Stimulated activated CD8-positive, alpha-beta memory T cell treated with anti-CD3 and anti-CD28 coated beads, Interleukin-15, amount 100 ng/mL, for 48 hours (primary cell): ENCODE data around the gene ALG9.
"Not testable (repeated sequence)": the region's sequence is repeated elsewhere in the genome, so short reads cannot be mapped to it uniquely, and the experiment has no call there.

Experiments
- DNase-seq, 2 donors: peaks; one replicate each; pipeline ENCODE4 v3.0.0-alpha.2; 2020; ENCODE audit warnings: low read depth in 2 of 2

ALG9 gene

GRCh38 chr11:111796696-111797095 is 74.7 kb downstream of the ALG9 start:
- no peak for DNase-seq

- no peak for DNase-seq
Measured at GRCh38 chr11:111795334-111795985, 75.9 kb downstream of the ALG9 start.

- no peak for DNase-seq
Measured at GRCh38 chr11:111793863-111794262, 77.5 kb downstream of the ALG9 start.

GRCh38 chr11:111792955-111793500 is 78.4 kb downstream of the ALG9 start:
- no peak for DNase-seq

- DNase-seq, result no peak
Measured at GRCh38 chr11:111792314-111792713, 79.1 kb downstream of the ALG9 start.

- no peak for DNase-seq
Measured at GRCh38 chr11:111788464-111788863, 82.9 kb downstream of the ALG9 start.

- no peak for DNase-seq
Measured at GRCh38 chr11:111788051-111788450, 83.3 kb downstream of the ALG9 start.

- DNase-seq, result no peak
Measured at GRCh38 chr11:111785886-111786412, 85.4 kb downstream of the ALG9 start.

- DNase-seq, result no peak
Measured at GRCh38 chr11:111785076-111785475, 86.3 kb downstream of the ALG9 start.

- not testable (repeated sequence) for DNase-seq
Measured at GRCh38 chr11:111784311-111784710, 87.1 kb downstream of the ALG9 start.

- no peak for DNase-seq
Measured at GRCh38 chr11:111782109-111782741, 89.2 kb downstream of the ALG9 start.

- DNase-seq, result no peak
Measured at GRCh38 chr11:111779118-111779517, 92.3 kb downstream of the ALG9 start.

GRCh38 chr11:111778047-111778558 is 93.3 kb downstream of the ALG9 start:
- DNase-seq, result no peak

GRCh38 chr11:111777094-111778046 is 94.0 kb downstream of the ALG9 start:
- no peak for DNase-seq

- DNase-seq, result no peak
Measured at GRCh38 chr11:111776398-111777093, 94.8 kb downstream of the ALG9 start.

GRCh38 chr11:111774955-111775710 is 96.2 kb downstream of the ALG9 start:
- no peak for DNase-seq

GRCh38 chr11:111772535-111772934 is 98.8 kb downstream of the ALG9 start:
- DNase-seq, result no peak

GRCh38 chr11:111771205-111771604 is 100.2 kb downstream of the ALG9 start:
- DNase-seq, result not testable (repeated sequence)

- no peak for DNase-seq
Measured at GRCh38 chr11:111770581-111771134, 100.7 kb downstream of the ALG9 start.

GRCh38 chr11:111766834-111767142 is 104.6 kb downstream of the ALG9 start:
- DNase-seq, result no peak
